Lower leg skin (tissue), 3 donors: ENCODE data around the gene ZNF462.

Experiments used
- POLR2A ChIP-seq, 2 donors: fragments of 450-650 bp; IDR thresholded peaks; one replicate each; pipeline ENCODE4 v1.6.1; 2016 to 2017; ENCODE audit warnings: antibody characterized with exemption in 2 of 2, mild to moderate bottlenecking in 1 of 2, moderate library complexity in 1 of 2
- TF ChIP-seq, protein P1 (sequence below), 3 donors: fragments of 450-650 bp; IDR thresholded peaks; one replicate each; pipeline ENCODE4 v1.5.1; 2016; ENCODE audit warnings: antibody characterized with exemption in 3 of 3, mild to moderate bottlenecking in 3 of 3, moderate library complexity in 2 of 3

GRCh38 chr9:106885451-106885850, 22.5 kb downstream of the ZNF462 start:
- TF ChIP-seq, protein P1, sequence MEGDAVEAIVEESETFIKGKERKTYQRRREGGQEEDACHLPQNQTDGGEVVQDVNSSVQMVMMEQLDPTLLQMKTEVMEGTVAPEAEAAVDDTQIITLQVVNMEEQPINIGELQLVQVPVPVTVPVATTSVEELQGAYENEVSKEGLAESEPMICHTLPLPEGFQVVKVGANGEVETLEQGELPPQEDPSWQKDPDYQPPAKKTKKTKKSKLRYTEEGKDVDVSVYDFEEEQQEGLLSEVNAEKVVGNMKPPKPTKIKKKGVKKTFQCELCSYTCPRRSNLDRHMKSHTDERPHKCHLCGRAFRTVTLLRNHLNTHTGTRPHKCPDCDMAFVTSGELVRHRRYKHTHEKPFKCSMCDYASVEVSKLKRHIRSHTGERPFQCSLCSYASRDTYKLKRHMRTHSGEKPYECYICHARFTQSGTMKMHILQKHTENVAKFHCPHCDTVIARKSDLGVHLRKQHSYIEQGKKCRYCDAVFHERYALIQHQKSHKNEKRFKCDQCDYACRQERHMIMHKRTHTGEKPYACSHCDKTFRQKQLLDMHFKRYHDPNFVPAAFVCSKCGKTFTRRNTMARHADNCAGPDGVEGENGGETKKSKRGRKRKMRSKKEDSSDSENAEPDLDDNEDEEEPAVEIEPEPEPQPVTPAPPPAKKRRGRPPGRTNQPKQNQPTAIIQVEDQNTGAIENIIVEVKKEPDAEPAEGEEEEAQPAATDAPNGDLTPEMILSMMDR (IDR thresholded peaks at IDR 0.05) = no peak
- TF ChIP-seq POLR2A (IDR thresholded peaks at IDR 0.05) = no peak
